EH (cell line): Measurements from ENCODE around the gene IGFBPL1.
"Not testable (repeated sequence)": the region's sequence is repeated elsewhere in the genome, so short reads cannot be mapped to it uniquely, and the experiment has no call there.

Experiments used
- DNase-seq: peaks from one replicate; pipeline ENCODE4 v3.0.0-alpha.2; 2015; ENCODE audit warnings: low read depth

Gene IGFBPL1

DNA sequence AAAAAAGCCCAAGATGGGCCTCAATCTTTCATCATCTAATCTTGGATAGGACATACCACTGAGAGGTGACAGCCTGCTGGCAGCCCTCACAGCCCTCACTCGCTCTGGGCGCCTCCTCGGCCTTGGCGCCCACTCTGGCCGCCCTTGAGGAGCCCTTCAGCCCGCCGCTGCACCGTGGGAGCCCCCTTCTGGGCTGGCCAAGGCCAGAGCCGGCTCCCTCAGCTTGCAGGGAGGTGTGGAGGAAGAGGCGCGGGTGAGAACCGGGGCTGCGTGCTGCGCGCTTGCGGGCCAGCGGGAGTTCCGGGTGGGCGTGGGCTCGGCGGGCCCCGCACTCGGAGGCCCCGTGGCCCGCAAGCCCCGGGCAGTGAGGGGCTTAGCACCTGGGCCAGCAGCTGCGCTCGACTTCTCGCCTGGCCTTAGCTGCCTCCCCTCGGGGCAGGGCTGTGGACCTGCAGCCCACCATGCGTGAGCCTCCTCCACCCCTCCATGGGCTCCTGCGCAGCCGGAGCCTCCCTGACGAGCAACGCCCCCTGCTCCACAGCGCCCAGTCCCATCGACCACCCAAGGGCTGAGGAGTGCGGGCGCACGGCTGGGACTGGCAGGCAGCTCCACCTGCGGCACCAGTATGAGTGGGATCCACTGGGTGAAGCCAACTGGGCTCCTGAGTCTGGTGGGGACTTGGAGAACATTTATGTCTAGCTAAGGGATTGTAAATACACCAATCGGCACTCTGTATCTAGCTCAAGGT lies 46.7 kb downstream of the IGFBPL1 start:
- not testable (repeated sequence) for DNase-seq

DNA sequence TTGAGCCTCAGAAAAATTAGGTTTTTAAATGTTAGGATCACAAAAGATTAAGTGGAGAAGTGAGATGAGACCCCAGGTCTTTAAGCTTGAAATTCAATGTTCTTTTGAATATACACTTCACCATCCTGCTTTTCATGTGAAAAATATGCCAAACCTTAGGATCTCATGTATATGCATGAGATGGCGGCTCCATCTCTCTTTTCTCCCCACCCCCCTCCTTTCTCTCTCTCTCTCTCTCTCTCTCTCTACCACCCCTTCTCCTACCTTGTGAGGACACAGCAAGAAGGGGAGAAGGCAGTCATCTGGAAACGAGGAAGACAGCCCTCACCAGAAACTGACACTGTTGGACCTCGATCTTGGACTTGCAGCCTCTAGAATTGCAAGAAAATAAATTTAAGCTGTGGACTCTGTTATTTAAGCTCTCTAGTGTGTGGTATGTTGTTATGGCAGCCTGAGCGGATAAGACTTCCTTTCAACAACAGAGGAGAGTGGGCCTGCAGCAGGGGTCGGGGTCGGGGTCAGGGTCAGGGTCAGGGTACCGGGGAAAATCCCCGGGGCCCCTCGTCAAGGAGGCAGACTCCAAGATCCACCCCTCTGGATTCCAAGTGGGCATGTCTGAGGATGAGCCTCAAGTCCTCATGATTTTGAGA lies 48.1 kb downstream of the IGFBPL1 start:
- DNase-seq = no peak

DNA sequence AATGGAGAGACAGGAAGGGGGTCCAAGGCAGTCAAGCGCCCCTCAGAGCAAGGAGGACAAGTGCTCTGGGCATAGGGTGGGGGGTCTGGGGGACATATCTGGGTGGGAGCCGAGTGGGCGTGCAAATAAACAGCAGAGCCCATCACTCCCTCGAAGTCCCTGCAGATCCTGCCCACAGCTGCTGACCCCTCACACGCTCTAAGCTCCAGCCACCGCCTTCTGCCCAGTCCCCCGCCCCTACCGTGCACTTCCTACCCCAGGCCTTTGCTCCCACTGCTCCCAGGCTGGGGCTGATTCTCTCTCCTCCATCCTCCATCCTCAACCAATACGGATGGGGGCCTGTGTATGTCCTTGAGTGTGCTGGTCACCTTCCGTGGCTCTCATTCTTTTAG lies 48.7 kb downstream of the IGFBPL1 start:
- no peak for DNase-seq

DNA sequence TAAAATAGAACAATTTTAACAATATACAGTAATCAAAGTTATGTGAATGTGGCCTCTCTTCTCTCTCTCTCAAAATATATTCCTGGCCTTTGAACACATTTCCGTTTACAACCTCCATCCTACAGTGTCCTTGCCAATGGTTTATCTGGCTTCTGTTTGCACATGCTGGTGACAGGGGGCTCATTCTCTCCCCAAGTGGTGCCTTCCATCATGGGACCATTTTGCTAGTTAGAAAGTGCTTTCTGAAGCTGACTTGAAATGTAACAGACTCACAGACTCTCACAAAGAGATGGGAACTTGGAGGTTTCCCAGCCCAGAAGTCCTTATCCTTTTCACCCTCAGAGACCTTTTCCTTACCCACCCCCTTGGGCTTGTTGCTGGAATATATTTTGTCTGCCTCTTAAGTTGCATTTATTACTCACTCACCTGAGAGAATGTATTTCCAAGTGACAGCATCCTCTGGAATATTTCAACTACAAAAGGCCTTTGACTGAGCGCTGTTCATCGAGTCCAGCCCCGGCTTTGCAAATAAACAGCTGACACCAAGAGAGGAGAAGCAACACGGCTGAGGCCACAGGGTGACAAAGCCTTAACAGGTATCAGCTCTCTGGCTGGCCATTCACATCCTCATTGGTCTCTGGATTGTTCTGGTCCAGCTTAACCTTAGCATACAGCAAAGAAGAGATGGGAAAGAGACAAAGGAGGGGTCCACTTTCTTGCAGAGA lies 49.2 kb downstream of the IGFBPL1 start:
- no peak for DNase-seq

DNA sequence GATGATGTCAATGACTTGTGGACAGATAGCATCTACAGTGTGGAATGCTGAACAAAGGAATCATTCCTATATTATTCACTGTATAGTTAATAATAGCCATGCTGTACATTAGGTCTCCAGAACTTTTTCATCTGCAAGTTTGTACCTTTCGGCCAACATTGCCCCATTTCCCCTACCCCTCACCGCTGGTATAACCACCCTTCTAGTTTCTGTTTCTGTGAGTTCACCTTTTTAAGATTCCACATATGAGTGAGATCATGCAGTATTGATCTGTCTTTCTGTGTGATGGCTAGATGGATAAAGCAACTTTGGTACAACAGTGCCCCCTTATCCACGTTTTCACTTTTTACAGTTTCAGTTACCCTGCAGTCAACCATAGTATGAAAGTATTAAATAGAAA lies 50.6 kb downstream of the IGFBPL1 start:
- no peak for DNase-seq

DNA sequence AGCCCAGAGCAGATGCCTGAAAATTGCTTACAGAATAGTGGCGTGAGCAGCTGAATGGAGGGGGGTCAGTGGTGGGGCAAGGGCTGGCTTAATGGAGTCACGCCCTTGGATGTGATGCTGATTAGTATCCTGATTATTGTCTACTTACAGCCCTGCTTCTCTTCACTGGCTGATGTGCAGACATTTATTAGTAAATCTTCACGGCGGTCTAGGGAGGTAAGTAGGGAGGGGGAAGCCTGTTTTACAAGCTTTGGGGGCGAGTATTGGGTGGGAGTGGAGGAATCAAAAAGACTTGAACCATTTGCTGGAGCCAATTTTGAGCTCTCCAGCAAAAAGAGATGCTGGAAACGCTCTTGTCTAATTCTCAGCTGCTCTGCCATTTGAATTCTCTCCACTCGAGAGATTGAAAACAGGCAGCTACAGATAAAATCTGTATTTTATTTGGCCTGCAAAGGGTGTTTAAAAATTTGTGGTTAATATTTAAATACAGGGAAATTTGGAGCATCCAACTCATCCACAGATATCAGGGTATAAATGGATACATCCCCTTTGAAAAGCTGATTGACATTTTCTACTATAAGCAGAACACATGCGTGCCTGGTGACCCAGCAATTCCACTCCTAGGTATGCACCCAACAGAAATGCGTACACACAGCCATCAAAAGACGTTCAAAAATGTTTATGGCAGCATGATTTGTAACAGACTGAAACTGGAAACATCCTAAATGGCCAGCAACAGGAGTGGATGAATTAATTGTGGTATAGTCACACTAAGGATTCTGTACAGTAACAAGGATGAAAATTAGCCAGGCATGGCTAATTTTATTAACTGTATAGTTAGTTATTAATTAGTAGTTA lies 51.3 kb downstream of the IGFBPL1 start:
- DNase-seq = no peak

DNA sequence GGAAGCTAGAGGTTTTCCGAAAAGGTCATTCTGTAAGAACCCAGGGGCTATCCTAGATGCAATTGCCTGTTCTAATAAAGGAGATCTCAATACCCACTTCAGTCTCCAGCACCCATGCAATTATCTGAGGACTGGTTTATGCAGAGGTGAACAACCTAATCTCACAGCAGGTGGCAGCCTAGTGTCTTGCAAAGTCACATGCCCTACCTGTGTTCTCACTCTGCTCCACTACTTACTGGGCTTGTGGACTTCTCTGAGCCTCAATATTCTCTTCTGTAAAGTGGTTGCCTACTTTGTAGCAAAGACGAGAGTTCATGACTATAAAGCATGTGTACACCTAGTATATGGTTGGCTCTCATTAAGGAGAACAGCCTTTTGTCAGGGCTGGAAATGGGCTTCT lies 52.8 kb downstream of the IGFBPL1 start:
- DNase-seq = peak; percentile 43

DNA sequence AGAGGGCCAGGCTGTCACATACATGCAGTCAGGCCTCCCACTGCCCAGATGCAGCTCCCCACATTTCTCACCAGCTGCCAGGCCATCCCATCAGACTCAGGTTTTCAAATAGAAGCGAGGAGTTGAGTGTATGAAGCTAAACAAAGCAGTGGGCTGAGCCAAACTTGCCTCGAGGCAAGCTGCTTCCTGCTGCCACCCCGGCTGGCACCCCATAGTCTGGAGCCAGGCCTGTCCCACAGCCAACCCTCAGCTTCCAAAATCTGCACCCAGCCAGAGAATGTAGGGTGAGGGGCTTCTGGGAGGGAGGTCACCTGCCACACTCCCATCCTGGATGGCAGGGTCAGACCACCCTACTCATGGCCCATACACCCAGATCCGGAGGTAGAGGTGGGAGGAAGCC lies 54.1 kb downstream of the IGFBPL1 start:
- no peak for DNase-seq

DNA sequence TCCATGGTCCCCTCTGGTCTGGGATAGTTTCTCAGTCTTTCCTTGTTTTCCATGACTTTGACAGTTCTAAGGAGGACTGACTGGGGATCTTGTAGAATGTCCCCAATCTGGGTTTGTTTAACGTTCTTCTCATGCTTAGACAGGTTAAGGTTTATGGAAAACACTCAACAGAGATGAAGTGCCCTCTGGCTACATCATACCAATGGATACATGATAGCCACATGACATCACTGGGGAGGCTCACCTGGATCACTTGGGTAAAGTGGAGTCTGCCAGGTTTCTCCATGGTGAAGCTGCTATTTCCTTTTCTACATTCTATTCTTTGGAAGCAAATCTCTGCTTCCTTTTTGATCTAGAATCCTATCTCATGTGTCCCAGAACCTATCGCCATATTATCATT lies 55.5 kb downstream of the IGFBPL1 start:
- DNase-seq = no peak

DNA sequence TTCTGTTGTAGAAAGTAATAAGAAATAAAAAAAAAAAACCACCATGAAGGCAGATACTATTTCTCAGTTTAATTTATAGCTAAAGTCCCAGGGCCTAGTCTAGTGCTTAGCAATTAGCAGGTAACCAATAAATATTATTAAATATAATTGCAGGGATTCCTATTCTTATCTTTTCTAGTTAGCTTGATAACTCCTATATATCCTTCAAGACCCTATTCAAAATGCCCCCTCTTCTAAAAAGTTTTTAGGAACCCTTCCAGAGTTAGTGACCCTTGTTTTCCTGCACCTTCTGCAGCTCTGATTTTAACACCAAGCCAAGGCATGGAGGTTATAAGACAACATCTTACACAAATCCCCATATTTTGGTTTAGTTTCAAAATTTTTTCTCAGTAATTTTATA lies 56.4 kb downstream of the IGFBPL1 start:
- DNase-seq = no peak

DNA sequence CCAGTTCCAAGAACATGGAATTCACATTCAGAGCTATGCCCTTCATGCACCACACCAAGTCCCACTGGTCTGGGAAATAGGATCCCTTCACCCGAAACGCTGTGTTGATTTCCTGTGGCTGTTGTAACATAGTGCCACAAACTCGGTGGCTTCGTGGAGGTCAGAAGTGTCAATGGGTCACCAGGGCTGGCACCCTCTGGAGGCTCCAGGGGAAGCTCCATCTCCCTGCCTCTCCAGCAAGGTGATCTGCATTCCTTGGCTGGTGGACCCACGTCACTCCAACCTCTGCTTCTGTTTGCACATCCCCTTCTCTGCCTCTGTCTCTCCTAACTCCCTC lies 60.7 kb downstream of the IGFBPL1 start:
- DNase-seq = no peak

DNA sequence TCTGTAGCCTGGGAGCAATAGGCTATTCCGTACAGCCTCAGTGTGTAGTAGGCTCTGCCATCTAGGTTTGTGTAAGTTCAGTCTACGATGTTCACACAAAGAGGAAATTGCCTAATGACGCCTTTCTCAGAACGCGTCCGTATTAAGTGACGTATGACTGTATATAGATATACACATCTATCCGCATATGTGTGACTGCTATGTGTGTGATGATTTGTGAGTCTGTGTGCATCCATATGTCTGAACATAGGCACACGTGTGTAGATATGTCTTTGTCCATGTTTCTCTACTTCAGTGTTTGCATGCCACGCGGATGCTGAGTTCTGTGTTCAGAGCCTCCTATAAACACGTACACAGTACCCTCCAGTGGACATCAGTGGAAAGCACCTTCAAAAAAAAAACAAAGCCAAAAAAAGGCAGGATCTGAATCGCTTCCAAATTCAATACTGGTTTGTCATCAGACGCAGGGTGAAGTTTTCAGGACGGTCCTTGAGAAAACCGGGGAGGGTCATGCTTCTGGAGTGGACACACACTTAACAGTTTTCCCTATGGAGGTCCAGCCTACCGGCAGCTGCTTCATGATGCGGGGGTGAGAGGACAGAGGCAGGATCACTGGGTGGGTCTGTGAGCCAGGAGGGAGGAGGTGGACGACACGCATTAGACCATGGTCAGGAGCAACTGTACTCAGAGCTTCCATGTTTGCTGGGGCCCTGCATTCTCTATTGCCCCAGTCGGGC lies 61.2 kb downstream of the IGFBPL1 start:
- peak; percentile 86 for DNase-seq

DNA sequence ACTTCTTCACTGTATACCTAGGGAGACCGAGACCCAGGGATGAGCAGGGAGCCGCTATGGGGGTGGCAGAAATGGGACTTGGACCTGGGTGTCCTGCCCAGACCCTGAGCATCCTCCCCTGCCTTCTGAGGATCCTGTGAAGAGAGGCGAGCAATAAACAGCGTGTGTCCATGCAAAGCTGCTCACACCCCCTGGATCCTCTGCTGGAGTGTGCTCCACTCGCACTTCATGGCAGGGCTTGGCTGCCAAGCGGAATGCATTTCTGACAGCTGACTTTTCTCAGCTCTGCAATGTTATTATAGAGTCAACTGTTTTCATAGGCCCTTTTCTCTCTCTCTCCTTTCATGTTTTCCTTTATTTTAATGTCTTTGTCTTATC lies 62.8 kb downstream of the IGFBPL1 start:
- DNase-seq = no peak

DNA sequence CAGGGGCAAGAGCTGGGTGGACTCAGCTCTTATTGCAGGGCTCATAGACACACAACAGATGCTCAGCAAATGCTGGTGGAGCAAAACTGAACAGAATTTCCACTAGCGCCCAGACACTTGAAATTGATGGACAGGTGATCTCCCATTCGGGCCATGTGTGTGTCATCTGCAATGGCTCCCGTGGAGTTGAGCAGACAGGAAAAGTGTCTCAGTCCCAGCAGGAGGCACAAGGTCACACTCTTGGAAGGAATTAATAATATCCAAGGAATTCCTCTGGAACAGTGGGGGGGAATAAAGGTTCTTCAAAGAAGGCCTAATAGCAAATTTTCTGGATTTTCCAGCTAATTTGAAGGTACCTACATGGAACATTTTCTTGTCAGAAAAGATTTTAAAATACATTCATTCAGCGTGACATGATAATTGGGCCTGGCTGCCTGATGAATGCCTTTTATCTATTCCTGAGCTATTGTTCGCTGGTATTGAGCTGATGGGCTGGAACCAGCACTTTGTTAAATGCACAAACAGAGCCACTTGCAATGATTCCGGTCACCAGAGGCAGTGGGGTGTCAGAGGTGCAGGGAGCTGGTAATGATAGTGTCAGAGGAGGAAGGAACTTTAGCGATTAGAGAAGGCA lies 63.3 kb downstream of the IGFBPL1 start:
- DNase-seq = peak; percentile 34

DNA sequence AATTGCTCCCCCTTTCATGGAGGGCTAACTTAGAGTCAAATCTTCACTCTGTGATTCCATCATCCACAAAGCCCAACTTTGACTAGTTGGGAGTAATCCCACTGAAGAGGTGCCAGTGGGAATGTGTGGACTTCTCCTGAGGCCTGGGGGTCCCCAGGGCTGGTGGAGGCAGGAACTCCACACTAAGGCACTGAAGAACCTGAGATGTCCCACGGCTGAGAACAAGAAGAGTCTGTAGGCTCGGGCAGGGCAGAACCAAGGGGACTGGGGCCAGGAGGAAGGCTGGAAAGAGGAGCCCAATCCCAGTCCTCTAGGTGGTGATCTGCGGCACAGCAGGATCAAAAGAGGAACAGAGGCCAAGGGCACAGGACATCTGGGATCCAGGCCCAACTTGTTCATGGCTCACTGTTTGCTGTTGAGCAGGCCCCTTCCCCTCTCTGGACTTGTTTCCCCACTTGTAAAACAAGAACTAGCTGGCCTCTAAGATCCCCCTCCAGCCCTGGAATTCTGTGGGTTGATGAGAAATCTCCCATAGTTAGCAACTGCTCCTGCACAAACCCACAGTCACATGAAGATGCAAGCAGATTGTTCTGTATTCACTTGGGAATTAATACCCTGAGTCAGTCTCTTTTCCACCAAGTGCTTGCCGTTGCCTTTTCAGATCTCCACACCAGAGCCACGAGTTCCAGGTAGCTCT lies 64.4 kb downstream of the IGFBPL1 start:
- peak; percentile 18 for DNase-seq

DNA sequence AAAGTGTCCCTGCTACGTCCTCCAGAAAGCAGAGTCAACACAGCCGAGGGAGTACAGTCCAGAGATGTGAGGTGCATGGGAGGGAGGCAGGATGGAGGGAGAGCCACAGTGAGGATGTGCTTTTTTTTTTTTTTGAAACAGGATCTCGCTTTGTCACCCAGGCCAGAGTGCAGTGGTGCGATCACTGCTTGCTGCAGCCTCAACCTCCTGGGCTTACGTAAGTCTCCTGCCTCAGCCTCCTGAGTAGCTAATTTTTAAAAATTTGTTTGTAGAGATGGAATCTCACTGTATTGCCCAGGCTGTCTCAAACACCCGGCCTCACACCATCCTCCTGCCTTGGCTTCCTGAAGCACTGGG lies 65.0 kb downstream of the IGFBPL1 start:
- DNase-seq = no peak

DNA sequence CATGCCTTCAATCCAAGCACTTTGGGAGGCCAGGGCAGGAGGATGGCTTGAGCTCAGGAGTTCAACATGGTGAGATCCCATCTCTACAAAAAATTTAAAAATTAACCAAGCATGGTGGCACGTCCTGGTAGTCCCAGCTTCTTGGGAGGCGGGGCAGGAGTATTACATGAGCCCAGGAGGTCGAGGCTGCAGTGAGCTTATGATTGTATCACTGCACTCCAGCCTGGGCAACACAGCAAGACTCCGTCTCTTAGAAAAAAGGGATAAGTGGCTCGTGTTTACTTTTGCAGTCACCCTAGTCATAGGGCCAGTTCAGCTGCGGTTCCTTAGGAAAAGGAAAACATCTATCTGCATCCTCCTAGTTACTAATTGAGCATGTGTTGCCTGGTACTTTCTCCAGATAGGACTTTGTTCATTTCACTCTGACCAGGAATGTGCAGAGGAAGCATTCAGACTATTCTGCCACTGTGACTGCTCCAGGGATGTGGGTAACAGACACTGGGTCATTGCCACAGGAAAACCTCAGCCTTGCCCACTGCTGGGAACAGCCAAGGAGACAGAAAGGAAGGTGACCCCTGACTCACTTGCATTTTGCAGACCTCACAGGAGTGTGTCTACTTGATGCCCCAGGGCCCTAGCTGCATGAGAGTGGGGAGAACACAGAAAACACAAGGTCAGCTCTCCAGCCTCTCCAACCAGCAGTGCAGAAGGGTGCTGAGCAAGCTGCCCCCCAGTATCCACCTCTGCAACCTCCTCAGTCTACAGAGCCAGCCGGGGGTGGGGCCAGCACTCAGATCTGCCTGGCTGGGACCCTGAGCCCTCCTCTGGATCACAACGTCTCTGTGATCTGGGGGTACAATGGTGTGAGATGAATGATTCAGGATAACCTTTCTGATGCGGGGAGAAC lies 65.6 kb downstream of the IGFBPL1 start:
- DNase-seq = peak; percentile 51

DNA sequence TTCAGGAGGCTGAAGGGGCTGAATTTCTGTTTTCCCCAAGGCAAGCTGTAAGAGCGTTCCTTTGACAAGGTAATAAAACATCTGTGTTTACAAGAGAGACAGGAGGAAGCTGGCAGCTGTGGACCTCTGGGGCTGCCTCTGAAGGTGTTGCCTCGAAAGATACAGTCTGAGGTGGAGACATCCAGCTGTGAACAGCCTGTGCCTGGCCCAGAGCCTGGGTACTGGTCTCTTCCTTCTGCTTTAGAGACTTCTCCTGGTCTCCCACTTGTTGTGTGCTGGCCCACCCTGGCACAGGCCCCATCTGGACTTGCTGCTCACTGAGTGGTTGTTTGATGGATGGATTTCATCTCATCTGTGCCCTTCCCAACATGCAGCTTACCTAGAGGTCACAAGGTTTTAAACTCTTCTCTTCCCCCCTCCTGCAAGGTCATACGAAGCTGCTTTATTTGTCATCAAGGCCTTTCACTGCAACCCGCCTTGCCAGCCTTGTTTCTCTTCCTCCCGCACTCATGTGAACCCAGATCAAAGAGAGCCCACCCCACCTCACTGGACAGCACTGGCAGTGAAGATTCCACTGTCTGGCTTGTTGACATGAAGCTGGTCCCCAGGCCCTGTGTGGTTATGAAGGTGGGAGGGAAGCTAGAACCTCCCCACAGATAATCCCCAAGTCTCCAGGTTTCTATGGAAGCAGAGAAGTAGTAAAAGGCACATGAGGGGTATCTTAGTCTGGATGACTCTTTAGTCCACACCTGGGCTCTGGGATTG lies 66.7 kb downstream of the IGFBPL1 start:
- DNase-seq = no peak

DNA sequence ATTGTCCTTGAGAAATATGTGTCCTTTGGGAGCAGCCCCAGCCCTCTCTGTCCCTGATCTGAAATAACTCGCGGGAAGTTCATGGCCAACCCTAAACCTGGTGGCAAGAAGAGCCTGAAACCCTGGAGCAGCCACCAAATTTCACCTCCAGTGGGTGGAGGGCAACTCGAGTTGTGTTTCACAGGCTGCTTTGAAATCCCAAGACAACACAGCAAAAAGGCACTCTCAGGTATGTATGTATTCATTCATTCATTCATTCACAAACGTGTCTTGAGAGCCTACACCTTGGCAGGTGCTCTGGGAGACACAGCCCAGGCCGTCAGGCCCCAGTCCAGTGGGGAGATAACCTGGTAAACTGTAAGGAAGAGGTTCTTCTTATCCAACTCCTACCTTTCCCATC lies 67.4 kb downstream of the IGFBPL1 start:
- no peak for DNase-seq
